GM18858 (cell line): ENCODE measurements around the gene FOXD4.
"Not testable (repeated sequence)": the region's sequence is repeated elsewhere in the genome, so short reads cannot be mapped to it uniquely, and the experiment has no call there.

ENCODE experiments used
- ATAC-seq: cut with Tn5 transposase; IDR thresholded peaks from one replicate; pipeline ENCODE4 v1.9.1; 2021; ENCODE audit not compliant: unreplicated experiment

Gene FOXD4

GRCh38 chr9:117995-118467 lies at the start of gene FOXD4:
Gene FOXD4, minus strand, starts transcription at chr9:118417. Its CDS starts 298 bp downstream, at chr9:118119.
- ATAC-seq: not testable (repeated sequence)

GRCh38 chr9:159871-160270 lies 41.7 kb upstream of the FOXD4 start:
- not testable (repeated sequence) for ATAC-seq

GRCh38 chr9:151173-151572 lies 33.0 kb upstream of the FOXD4 start:
- ATAC-seq: not testable (repeated sequence)

- not testable (repeated sequence) for ATAC-seq
These were observed 21.7 kb upstream of the FOXD4 start for GRCh38 chr9:139880-140279.

- not testable (repeated sequence) for ATAC-seq
These were observed 848 bp downstream of the FOXD4 start for GRCh38 chr9:117144-117994.

GRCh38 chr9:116239-117077 lies 1.8 kb downstream of the FOXD4 start:
- ATAC-seq: not testable (repeated sequence)

GRCh38 chr9:115118-115451 lies 3.1 kb downstream of the FOXD4 start:
- not testable (repeated sequence) for ATAC-seq

GRCh38 chr9:114267-115117 lies 3.7 kb downstream of the FOXD4 start:
- not testable (repeated sequence) for ATAC-seq

- not testable (repeated sequence) for ATAC-seq
These were observed 4.5 kb downstream of the FOXD4 start for GRCh38 chr9:113468-114266.

- not testable (repeated sequence) for ATAC-seq
These were observed 5.4 kb downstream of the FOXD4 start for GRCh38 chr9:112589-113467.

GRCh38 chr9:110672-111071 lies 7.5 kb downstream of the FOXD4 start:
- not testable (repeated sequence) for ATAC-seq

GRCh38 chr9:109540-109939 lies 8.7 kb downstream of the FOXD4 start:
- ATAC-seq: not testable (repeated sequence)

- not testable (repeated sequence) for ATAC-seq
These were observed 9.3 kb downstream of the FOXD4 start for GRCh38 chr9:108742-109495.

- not testable (repeated sequence) for ATAC-seq
These were observed 12.2 kb downstream of the FOXD4 start for GRCh38 chr9:105991-106390.

- ATAC-seq: not testable (repeated sequence)
These were observed 17.8 kb downstream of the FOXD4 start for GRCh38 chr9:100430-100829.

GRCh38 chr9:99867-100266 lies 18.4 kb downstream of the FOXD4 start:
- ATAC-seq: not testable (repeated sequence)

GRCh38 chr9:98775-99174 lies 19.4 kb downstream of the FOXD4 start:
- not testable (repeated sequence) for ATAC-seq

- ATAC-seq: not testable (repeated sequence)
These were observed 23.2 kb downstream of the FOXD4 start for GRCh38 chr9:94992-95391.
